RWPE1 (cell line): Measurements from ENCODE around the gene BTBD19.
A peak's percentile ranks its signal among the peaks of the same experiment; 100 is the strongest.
"Not testable (repeated sequence)": the region's sequence is repeated elsewhere in the genome, so short reads cannot be mapped to it uniquely, and the experiment has no call there.

Experiments
- CTCF ChIA-PET: fragments of 350-600 bp; sonication (Branson Sonifier 250); formaldehyde crosslinking; extraction: SDS; loops from one replicate; lab custom pipeline; 2021; lab: Yijun Ruan, JAX
- POLR2A ChIA-PET: fragments of 400-600 bp; formaldehyde crosslinking; extraction: SDS; loops from one replicate; lab custom pipeline; 2020; ENCODE audit warnings: antibody characterized with exemption; ENCODE audit not compliant: low non-redundant PET; lab: Yijun Ruan, JAX
- DNase-seq: peaks from one replicate; pipeline ENCODE4 v3.0.0; 2012; ENCODE audit warnings: low spot score
- H3K27ac ChIP-seq: fragments of 450-650 bp; 2 replicates; pipeline ENCODE4 v1.5.1; 2017
- TF ChIP-seq, protein P1 (sequence below): fragments of 450-650 bp; conservative IDR thresholded peaks from 2 replicates; pipeline ENCODE4 v1.5.1; 2017; ENCODE audit warnings: low read depth, mild to moderate bottlenecking

Gene BTBD19

DNA sequence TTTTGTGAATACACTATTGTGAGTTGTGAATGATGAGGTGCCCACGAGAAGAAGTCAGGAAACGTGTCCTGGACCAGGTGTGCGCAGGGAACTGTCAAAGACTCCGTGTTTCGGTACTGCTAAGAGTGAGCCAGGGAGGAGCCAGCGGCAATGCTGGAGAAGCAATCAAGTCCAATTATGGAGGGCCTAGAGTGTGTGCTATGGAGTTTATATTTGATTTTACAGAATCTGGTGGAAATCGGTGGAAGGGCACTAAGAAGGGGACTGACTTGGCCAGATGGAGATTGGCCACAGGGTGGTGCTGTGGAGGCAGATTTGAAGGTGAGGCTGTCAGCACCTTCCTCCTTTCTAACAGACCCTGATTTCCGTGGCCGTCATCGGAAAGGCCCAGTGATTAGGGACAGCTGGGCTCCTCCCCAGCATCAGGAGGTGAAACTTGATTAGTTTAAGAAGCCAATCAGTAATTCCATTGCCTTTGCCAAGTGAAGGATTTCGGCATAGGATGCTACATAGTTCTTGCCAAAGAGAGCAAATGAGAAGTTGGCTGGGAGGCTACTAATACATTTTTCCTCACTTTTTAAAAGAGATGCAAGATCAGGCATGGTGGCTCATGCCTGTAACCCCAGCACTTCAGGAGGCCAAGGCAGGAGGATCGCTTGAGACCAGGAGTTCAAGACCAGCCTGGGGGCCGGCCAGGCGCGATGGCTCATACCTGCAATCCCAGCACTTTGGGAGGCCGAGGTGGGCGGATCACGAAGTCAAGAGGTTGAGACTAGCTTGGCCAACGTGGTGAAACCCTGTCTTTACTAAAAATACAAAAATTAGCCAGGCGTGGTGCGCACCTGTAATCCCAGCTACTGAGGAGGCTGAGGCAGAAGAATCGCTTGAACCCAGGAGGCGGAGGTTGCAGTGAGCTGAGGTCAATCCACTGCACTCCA is 27.7 kb downstream of the BTBD19 start:
- H3K27ac ChIP-seq: peak overlapping the region; percentile 10; the same call in 1 of the 2 replicates
- POLR2A ChIA-PET: interaction anchor here (0.5 kb wide), 1 partner anchor 37 kb away, joined by 4 read pairs; no protein-coding TSS in a partner anchor
- CTCF ChIA-PET: interaction anchor here (0.6 to 1.5 kb wide), 5 partner anchors 14 to 879 kb away, joined by 3 to 6 read pairs (median 3); no protein-coding TSS in a partner anchor
- TF ChIP-seq, protein P1, sequence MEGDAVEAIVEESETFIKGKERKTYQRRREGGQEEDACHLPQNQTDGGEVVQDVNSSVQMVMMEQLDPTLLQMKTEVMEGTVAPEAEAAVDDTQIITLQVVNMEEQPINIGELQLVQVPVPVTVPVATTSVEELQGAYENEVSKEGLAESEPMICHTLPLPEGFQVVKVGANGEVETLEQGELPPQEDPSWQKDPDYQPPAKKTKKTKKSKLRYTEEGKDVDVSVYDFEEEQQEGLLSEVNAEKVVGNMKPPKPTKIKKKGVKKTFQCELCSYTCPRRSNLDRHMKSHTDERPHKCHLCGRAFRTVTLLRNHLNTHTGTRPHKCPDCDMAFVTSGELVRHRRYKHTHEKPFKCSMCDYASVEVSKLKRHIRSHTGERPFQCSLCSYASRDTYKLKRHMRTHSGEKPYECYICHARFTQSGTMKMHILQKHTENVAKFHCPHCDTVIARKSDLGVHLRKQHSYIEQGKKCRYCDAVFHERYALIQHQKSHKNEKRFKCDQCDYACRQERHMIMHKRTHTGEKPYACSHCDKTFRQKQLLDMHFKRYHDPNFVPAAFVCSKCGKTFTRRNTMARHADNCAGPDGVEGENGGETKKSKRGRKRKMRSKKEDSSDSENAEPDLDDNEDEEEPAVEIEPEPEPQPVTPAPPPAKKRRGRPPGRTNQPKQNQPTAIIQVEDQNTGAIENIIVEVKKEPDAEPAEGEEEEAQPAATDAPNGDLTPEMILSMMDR: peak; percentile 88
- DNase-seq: peak; percentile 67

DNA sequence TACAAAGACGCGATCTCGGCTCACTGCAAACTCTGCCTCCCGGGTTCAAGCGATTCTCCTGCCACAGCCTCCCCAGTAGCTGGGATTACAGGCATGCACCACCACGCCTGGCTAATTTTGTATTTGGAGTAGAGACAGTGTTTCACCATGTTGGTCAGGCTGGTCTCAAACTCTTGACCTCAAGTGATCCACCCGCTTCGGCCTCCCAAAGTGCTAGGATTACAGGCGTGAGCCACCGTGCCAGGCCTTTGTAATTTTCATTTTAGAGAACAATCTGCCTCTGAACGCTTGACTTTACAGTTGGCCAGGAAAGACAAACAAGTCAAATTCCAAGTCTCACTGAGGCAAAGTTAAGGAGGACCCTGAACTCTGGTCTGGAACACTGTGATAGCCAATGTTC is 30.0 kb downstream of the BTBD19 start:
- DNase-seq, POLR2A ChIA-PET, H3K27ac ChIP-seq: not testable (repeated sequence)
- CTCF ChIA-PET: interaction anchor here (0.7 kb wide), 1 partner anchor 651 kb away, joined by 3 read pairs; no protein-coding TSS in a partner anchor

DNA sequence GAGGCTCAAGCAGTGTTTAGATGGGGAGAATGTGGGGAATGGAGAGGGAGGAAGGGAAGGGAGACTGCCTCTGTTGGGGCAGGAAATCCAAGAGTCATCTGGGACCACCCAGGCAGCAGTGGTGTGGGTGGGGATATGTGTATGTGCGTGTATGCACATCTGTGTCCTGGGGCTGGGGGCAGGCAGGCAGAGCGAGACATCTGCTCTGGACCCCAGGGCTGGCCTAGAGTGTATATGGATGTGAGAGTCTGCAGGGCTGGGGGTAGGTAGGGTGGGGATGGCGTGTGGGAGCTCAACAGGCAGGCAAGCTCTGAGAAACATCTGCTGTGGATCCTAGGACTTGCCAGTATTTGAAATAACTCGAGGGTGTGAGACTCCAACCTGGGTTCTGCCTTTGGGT is 31.3 kb downstream of the BTBD19 start:
- ChIA-PET CTCF (no interaction called here), POLR2A (no interaction called here)
- TF ChIP-seq, protein P1: no peak
- no peak overlapping the region for H3K27ac ChIP-seq
- DNase-seq: no peak

DNA sequence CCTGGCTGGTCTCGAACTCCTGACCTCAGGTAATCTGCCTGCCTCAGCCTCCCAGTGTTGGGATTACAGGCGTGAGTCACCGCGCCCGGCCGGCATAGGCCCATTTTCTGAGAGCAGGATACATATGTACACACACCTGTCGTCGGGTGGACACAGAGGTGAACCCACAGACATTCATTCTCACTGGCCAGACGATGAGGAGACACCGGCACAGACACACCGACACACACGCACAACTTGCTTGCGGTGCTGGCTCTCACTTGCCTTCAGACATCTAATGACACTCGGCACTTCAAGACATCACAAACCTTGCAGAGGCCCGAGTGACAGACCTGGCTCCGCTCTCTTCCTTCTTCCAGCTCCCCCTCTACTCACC is 34.2 kb downstream of the BTBD19 start:
- TF ChIP-seq, protein P1: no peak
- CTCF ChIA-PET: no interaction called here
- no peak overlapping the region for H3K27ac ChIP-seq
- POLR2A ChIA-PET: no interaction called here
- DNase-seq: no peak

DNA sequence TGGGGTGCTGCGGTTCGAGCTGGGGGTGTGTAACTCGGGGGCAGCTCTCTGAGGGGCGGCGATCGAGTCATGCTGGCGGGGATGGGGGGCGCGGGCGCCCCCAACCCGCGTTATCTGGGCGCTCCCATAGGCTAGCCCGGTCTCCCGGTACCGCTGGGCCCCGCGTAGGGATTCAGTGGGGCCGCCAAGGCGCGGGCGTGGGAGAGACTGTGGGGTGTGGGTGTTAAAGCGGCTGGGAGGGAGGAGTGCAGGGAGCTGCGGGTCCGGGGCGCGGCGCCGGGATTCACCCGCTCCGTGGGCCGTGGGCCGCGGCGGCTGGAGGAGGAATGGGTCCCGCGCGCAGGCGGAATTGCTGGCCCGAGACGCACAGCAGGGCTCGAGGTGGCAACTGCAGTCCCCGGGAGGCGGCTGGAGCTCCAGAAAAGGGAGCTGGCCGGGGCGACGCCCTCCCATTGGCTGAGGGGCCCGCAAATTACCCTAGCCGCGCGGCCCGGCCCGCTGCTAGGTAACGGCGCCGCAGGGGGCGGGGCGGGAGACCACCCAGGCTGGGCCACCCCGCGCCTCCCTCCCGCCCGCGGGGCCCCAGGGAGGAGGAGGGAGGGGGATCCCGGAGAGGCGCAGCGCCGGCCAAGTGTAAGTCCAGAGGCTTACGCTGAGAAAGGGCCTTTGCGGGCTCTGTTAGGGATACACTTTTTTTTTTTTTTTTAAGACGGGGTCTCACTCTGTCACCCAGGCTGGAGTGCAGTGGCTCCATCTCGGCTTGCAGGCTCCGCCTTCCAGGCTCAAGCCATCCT is 34.7 kb downstream of the BTBD19 start, which contains the start of gene PTCH2:
Gene PTCH2 (minus strand): TSS at position 392 of the 794 bp plus-strand sequence. CDS start 321 bp downstream, at position 71.
- ChIA-PET CTCF (interaction anchor here (0.7 kb wide), 1 partner anchor 1497 kb away, joined by 3 read pairs; no protein-coding TSS in a partner anchor), POLR2A (no interaction called here)
- peak; percentile 35 for DNase-seq
- TF ChIP-seq, protein P1: no peak
- H3K27ac ChIP-seq: no peak within 1 kb of the TSS

DNA sequence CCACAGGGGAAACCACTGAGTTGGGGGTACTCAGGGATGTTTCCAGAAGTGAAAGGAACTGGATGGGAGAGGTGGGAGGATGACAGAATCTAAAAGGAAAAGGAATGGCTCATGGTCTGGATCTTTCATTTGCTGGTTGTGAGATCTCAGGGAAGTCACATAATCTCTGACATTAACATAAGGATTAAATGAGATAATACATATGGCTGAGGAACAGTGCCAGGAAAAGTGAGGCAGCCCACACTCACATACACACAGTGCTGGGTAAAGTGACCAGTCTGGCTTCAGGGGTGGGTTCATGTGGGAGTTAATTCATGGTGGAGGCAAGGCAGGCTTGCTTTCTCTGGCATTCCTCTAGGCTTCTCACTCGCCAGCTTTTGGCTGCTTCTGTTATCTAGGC is 38.7 kb downstream of the BTBD19 start:
- CTCF ChIA-PET: interaction anchor here (0.6 kb wide), 1 partner anchor 38 kb away, joined by 4 read pairs; the partner anchor contains the start of gene BTBD19
- DNase-seq: no peak
- POLR2A ChIA-PET: no interaction called here
- no peak overlapping the region for H3K27ac ChIP-seq
- TF ChIP-seq, protein P1: no peak
